ENCODE results near the gene C19orf67. TPM values are rescaled to one million over a fixed set of nuclear protein-coding genes. Genes with fewer than 3 reads are reported as not detected.
A peak's percentile ranks its signal among the peaks of the same experiment; 100 is the strongest.

The C19orf67 gene
- total and polyA plus RNA-seq, 2 of the 13 experiments (the other 11 are each of a cell fraction or from before 2014, with no cell fraction given), result 0.11 to 0.32 TPM

DNA sequence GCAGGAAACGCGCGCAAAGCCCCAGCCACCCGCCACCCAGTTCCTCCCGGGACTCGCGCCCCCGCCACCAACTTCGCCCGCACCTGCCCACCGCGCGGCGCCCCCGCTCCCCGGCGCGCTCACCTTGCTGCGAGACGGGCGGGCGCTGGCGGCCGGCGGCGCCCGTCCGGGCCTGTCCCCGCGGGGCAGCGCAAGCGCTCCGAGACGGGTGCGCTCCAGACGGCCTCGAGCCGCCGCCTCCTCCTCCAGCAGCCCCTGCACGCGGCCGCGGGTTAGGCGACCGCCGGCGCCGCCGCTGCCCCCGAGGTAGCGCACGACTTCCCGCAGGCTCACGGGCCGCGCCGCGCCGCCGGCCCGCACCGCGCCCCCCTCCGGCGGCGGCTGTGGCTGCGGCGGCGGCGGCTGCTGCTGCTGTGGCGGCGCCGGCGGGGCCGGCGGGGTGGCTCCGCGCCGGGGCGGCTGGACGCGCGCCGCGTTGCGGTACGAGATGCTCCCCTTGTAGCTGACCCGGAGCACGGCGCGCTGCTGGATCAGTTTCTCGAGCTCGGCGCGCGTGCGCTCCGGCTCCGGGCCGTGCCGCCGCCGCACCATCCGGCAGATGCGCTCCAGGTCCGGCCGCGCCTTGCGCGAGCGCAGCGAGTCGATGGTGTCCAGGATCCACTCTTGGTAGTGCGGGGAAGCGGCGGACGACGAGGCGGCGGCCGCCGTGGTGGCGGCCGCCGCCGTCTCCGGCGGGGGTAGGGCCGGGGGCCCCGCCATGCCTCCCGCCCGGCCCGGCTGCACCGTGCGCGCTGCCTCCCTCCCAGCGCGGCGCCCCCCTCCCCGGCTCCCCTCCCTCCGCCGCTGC lies 4.3 kb upstream of the C19orf67 start (continued):
- TF ChIP-seq, protein P1, sequence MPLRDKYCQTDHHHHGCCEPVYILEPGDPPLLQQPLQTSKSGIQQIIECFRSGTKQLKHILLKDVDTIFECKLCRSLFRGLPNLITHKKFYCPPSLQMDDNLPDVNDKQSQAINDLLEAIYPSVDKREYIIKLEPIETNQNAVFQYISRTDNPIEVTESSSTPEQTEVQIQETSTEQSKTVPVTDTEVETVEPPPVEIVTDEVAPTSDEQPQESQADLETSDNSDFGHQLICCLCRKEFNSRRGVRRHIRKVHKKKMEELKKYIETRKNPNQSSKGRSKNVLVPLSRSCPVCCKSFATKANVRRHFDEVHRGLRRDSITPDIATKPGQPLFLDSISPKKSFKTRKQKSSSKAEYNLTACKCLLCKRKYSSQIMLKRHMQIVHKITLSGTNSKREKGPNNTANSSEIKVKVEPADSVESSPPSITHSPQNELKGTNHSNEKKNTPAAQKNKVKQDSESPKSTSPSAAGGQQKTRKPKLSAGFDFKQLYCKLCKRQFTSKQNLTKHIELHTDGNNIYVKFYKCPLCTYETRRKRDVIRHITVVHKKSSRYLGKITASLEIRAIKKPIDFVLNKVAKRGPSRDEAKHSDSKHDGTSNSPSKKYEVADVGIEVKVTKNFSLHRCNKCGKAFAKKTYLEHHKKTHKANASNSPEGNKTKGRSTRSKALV (CRISPR knock-in tag; IDR thresholded peaks at IDR 0.05), result peak; percentile 42; the same call in 1 of the 2 replicates
- TF ChIP-seq, protein P2, sequence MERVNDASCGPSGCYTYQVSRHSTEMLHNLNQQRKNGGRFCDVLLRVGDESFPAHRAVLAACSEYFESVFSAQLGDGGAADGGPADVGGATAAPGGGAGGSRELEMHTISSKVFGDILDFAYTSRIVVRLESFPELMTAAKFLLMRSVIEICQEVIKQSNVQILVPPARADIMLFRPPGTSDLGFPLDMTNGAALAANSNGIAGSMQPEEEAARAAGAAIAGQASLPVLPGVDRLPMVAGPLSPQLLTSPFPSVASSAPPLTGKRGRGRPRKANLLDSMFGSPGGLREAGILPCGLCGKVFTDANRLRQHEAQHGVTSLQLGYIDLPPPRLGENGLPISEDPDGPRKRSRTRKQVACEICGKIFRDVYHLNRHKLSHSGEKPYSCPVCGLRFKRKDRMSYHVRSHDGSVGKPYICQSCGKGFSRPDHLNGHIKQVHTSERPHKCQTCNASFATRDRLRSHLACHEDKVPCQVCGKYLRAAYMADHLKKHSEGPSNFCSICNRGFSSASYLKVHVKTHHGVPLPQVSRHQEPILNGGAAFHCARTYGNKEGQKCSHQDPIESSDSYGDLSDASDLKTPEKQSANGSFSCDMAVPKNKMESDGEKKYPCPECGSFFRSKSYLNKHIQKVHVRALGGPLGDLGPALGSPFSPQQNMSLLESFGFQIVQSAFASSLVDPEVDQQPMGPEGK (CRISPR knock-in tag; IDR thresholded peaks at IDR 0.05), result 0 out of 2 replicates have a peak, but pooled peaks have one; percentile 45
- TF ChIP-seq, protein P3, sequence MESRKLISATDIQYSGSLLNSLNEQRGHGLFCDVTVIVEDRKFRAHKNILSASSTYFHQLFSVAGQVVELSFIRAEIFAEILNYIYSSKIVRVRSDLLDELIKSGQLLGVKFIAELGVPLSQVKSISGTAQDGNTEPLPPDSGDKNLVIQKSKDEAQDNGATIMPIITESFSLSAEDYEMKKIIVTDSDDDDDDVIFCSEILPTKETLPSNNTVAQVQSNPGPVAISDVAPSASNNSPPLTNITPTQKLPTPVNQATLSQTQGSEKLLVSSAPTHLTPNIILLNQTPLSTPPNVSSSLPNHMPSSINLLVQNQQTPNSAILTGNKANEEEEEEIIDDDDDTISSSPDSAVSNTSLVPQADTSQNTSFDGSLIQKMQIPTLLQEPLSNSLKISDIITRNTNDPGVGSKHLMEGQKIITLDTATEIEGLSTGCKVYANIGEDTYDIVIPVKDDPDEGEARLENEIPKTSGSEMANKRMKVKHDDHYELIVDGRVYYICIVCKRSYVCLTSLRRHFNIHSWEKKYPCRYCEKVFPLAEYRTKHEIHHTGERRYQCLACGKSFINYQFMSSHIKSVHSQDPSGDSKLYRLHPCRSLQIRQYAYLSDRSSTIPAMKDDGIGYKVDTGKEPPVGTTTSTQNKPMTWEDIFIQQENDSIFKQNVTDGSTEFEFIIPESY (CRISPR knock-in tag; IDR thresholded peaks at IDR 0.05), result no peak
- no peak for TF ChIP-seq ZNF431 (CRISPR knock-in tag; IDR thresholded peaks at IDR 0.05; ENCODE audit: borderline replicate concordance, low read depth)
- no peak for TF ChIP-seq ZFP82 (CRISPR knock-in tag; IDR thresholded peaks at IDR 0.05; ENCODE audit: borderline replicate concordance)
- no peak for TF ChIP-seq HOXA9 (CRISPR knock-in tag; IDR thresholded peaks at IDR 0.05; ENCODE audit: borderline replicate concordance)
- no peak for TF ChIP-seq ZNF350 (CRISPR knock-in tag; IDR thresholded peaks at IDR 0.05; ENCODE audit: borderline replicate concordance, low read depth)
- no peak for TF ChIP-seq ZNF589 (CRISPR knock-in tag; conservative IDR thresholded peaks at IDR 0.05)
- TF ChIP-seq, protein P4, sequence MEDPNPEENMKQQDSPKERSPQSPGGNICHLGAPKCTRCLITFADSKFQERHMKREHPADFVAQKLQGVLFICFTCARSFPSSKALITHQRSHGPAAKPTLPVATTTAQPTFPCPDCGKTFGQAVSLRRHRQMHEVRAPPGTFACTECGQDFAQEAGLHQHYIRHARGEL (CRISPR knock-in tag; IDR thresholded peaks at IDR 0.05), result no peak
- TF ChIP-seq, protein P5, sequence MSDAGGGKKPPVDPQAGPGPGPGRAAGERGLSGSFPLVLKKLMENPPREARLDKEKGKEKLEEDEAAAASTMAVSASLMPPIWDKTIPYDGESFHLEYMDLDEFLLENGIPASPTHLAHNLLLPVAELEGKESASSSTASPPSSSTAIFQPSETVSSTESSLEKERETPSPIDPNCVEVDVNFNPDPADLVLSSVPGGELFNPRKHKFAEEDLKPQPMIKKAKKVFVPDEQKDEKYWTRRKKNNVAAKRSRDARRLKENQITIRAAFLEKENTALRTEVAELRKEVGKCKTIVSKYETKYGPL (CRISPR knock-in tag; IDR thresholded peaks at IDR 0.05), result no peak
- no peak for TF ChIP-seq CBFB (CRISPR knock-in tag; IDR thresholded peaks at IDR 0.05)
- TF ChIP-seq ZFP41 (CRISPR knock-in tag; IDR thresholded peaks at IDR 0.05; ENCODE audit: borderline replicate concordance), result no peak
- no peak for TF ChIP-seq SRSF9 (IDR thresholded peaks at IDR 0.05; ENCODE audit: borderline replicate concordance, insufficient read depth, low read depth, low read length, poor library complexity, severe bottlenecking)
- no peak for TF ChIP-seq HDAC6 (IDR thresholded peaks at IDR 0.05; ENCODE audit: low read depth, low read length)
- no peak for TF ChIP-seq SIX4 (CRISPR knock-in tag; IDR thresholded peaks at IDR 0.05)
- no peak for TF ChIP-seq ZNF17 (CRISPR knock-in tag; IDR thresholded peaks at IDR 0.05)
- TF ChIP-seq ZNF83 (CRISPR knock-in tag; IDR thresholded peaks at IDR 0.05; ENCODE audit: borderline replicate concordance), result no peak
- TF ChIP-seq ZNF263 (CRISPR knock-in tag; IDR thresholded peaks at IDR 0.05), result peak; percentile 53; the same call in 1 of the 2 replicates
- TF ChIP-seq SKI (IDR thresholded peaks at IDR 0.05; ENCODE audit: partially characterized antibody), result peak; percentile 87
- TF ChIP-seq SAFB2 (CRISPR knock-in tag; IDR thresholded peaks at IDR 0.05; ENCODE audit: borderline replicate concordance, low read depth), result no peak
- TF ChIP-seq SYNCRIP (IDR thresholded peaks at IDR 0.05; ENCODE audit: insufficient read depth, low read depth, low read length), result no peak
- TF ChIP-seq KDM3A (CRISPR knock-in tag; IDR thresholded peaks at IDR 0.05; ENCODE audit: low read depth), result no peak
